ENCODE results near the gene CXCL3. TPM values are rescaled to one million over a fixed set of nuclear protein-coding genes. Genes with fewer than 3 reads are reported as not detected.

CXCL3 gene
- total and polyA plus RNA-seq, 10 of the 15 experiments (the other 5 are each of a cell fraction or from before 2014, with no cell fraction given): not detected

- no peak for TF ChIP-seq REST (IDR thresholded peaks at IDR 0.05; ENCODE audit: low read depth, low read length)
- TF ChIP-seq RCOR1 (conservative IDR thresholded peaks at IDR 0.05; ENCODE audit: low read depth, low read length): no peak
- no peak for TF ChIP-seq KAT2A (conservative IDR thresholded peaks at IDR 0.05; ENCODE audit: control insufficient read depth, low read depth, low read length)
Observed at GRCh38 chr4:74000301-74000700, 38.2 kb downstream of the CXCL3 start (continued).

GRCh38 chr4:73998040-73999011 is 40.2 kb downstream of the CXCL3 start, which contains the start of gene CXCL5:
TSS of gene CXCL5 (minus strand) at chr4:73998677. CDS start at chr4:73998581, 96 bp downstream.
- ATAC-seq: no peak
- H3K27me3 ChIP-seq (replicated peaks in 1 of 2; ENCODE audit: control insufficient read depth in 2 of 2, insufficient read depth in 2 of 2, low read length in 1 of 2): peaks cover 2 to 3% of the 10 kb centered on the region in 2 experiments; a peak in 3 of 4 replicates
- no peak within 1 kb of the TSS for H3K9ac ChIP-seq (ENCODE audit: control insufficient read depth, insufficient read depth, low read length)
- H3K27ac ChIP-seq (ENCODE audit: control insufficient read depth, insufficient read depth): no peak within 1 kb of the TSS
- BruUV-seq (replicated peaks): no TSS peak
- H4K20me1 ChIP-seq (ENCODE audit: control insufficient read depth, insufficient read depth): no peaks in the 10 kb centered on the region
- RAD21 ChIA-PET (ENCODE audit: unreplicated experiment): no interaction called here
- CTCF ChIA-PET: no interaction called here
- no peak within 1 kb of the TSS for H3K4me2 ChIP-seq (ENCODE audit: control insufficient read depth, insufficient read depth)
- SMC1A ChIA-PET (ENCODE audit: uncharacterized antibody, unreplicated experiment): interaction anchor here (0.6 kb wide), 1 partner anchor 272 kb away, joined by 3 read pairs; no protein-coding TSS in a partner anchor
- POLR2A ChIA-PET: no interaction called here
- H3K4me1 ChIP-seq (ENCODE audit: control insufficient read depth, insufficient read depth, low read length): no peaks in the 10 kb centered on the region
- TF ChIP-seq FOXK2 (IDR thresholded peaks at IDR 0.05) (no peak), CEBPZ (IDR thresholded peaks at IDR 0.05; ENCODE audit: low read depth, low read length) (no peak), NR2F1 (conservative IDR thresholded peaks at IDR 0.05) (no peak), ZSCAN29 (IDR thresholded peaks at IDR 0.05) (no peak), STAT1 (conservative IDR thresholded peaks at IDR 0.05) (no peak), FOXM1 (IDR thresholded peaks at IDR 0.05; ENCODE audit: low read depth, low read length) (no peak), MEF2A (IDR thresholded peaks at IDR 0.05; ENCODE audit: insufficient read depth, low read depth, low read length) (no peak)
- WGBS (ENCODE audit: insufficient coverage, insufficient replicate concordance, low lambda C conversion rate, missing lambda C conversion rate): 14% methylated on average over 46 of the region's 46 CpGs
- intact Hi-C loops (cut with micrococcal nuclease; ENCODE audit: unreplicated experiment): no loop called here
- DNase-seq (ENCODE audit: low read depth, low spot score): no peak
- H2AFZ ChIP-seq (ENCODE audit: control insufficient read depth, low read depth, low read length): no peak within 1 kb of the TSS
- FAIRE-seq: no peak
- H3K4me3 ChIP-seq: no peak within 1 kb of the TSS
- no peaks in the 10 kb centered on the region for H3K36me3 ChIP-seq (ENCODE audit: control insufficient read depth in 2 of 2, insufficient read depth in 2 of 2, low read length in 1 of 2)
- no peaks in the 10 kb centered on the region for H3K9me3 ChIP-seq (replicated peaks; ENCODE audit: control insufficient read depth, insufficient read depth, low read length)
- no peaks in the 10 kb centered on the region for H3K79me2 ChIP-seq (ENCODE audit: control insufficient read depth, insufficient read depth, low read length)
- in situ Hi-C loops (cut with MboI): no loop called here
